Activated T-helper 1 cell treated with anti-CD3 and anti-CD28 coated beads, Interleukin-12 subunit alpha, Interleukin-12 subunit beta, Interleukin-2, Interleukin-4 antibody, amounts not matched to agents 30 ng/mL and 10 ng/mL and 1 ng/mL, durations not matched to agents 14 hours and 24 hours and 36 hours (primary cell): ENCODE results near the gene HHAT. TPM values are rescaled to one million over a fixed set of nuclear protein-coding genes. Genes with fewer than 3 reads are reported as not detected.

Experiments used
- total RNA-seq: library from RNA; stranded (reverse); gene quantifications from 2 replicates; pipeline ENCODE4 v1.2.3, GENCODE V29; 2022

The HHAT gene
- total RNA-seq, 1 donor from 2014 or later = 0.67 TPM

Other genes starting within 250 kb of the HHAT start
- gene SERTAD4, start 96.1 kb upstream of the HHAT start, total RNA-seq = not detected in 2 replicates